GM23338 (cell line): Measurements from ENCODE around the gene CXCL1.
A peak's percentile ranks its signal among the peaks of the same experiment; 100 is the strongest.

Experiments
- CREB1 ChIP-seq: fragments of 250-450 bp; sonication (Bioruptor Pico); IDR thresholded peaks from 2 replicates; pipeline ENCODE4 v1.5.0; 2020; ENCODE audit warnings: low read depth, mild to moderate bottlenecking, moderate library complexity
- EZH2 ChIP-seq: fragments of 200-600 bp; sonication (generic); IDR thresholded peaks from one replicate; pipeline ENCODE4 v1.8.0; 2017; ENCODE audit warnings: antibody characterized with exemption, mild to moderate bottlenecking, low read depth; ENCODE audit not compliant: unreplicated experiment
- EZH2phosphoT487 ChIP-seq: fragments of 200-600 bp; sonication (generic); IDR thresholded peaks from one replicate; pipeline ENCODE4 v1.8.1; 2018; ENCODE audit warnings: antibody characterized with exemption; ENCODE audit not compliant: unreplicated experiment
- JUNB ChIP-seq: IDR thresholded peaks from one replicate; pipeline ENCODE4 v1.6.1; 2016; ENCODE audit warnings: antibody characterized with exemption; ENCODE audit not compliant: unreplicated experiment
- NANOG ChIP-seq: IDR thresholded peaks from 2 replicates; pipeline ENCODE4 v1.6.1; 2016; ENCODE audit warnings: antibody characterized with exemption, borderline replicate concordance
- POLR2AphosphoS5 ChIP-seq: IDR thresholded peaks from 2 replicates; pipeline ENCODE4 v1.6.1; 2016; ENCODE audit warnings: antibody characterized with exemption, low read depth
- REST ChIP-seq: IDR thresholded peaks from one replicate; pipeline ENCODE4 v1.6.1; 2018; ENCODE audit warnings: antibody characterized with exemption; ENCODE audit not compliant: unreplicated experiment
- STAT1 ChIP-seq: IDR thresholded peaks from one replicate; pipeline ENCODE4 v1.6.1; 2016; ENCODE audit warnings: antibody characterized with exemption; ENCODE audit not compliant: unreplicated experiment
- ZNF331 ChIP-seq: fragments of 250-450 bp; sonication (Bioruptor Pico); IDR thresholded peaks from 2 replicates; pipeline ENCODE4 v1.5.0; 2020; ENCODE audit warnings: low read depth, mild to moderate bottlenecking, moderate library complexity
- ZNF462 ChIP-seq: fragments of 250-450 bp; sonication (Bioruptor Pico); IDR thresholded peaks from 2 replicates; pipeline ENCODE4 v1.5.0; 2020; ENCODE audit warnings: mild to moderate bottlenecking, moderate library complexity
- TF ChIP-seq, protein P1 (sequence below), 2 experiments: fragments of 200-600 bp in 1 of 2; sonication (generic) in 1 of 2; conservative IDR thresholded peaks; 2 replicates each; pipeline versions ENCODE4 v1.5.1 to v1.6.1; 2016 to 2017; ENCODE audit warnings: antibody characterized with exemption in 2 of 2, low read depth in 2 of 2, mild to moderate bottlenecking in 2 of 2, moderate library complexity in 1 of 2
- TF ChIP-seq, protein P2 (sequence below): IDR thresholded peaks from 2 replicates; pipeline ENCODE4 v1.6.1; 2016; ENCODE audit warnings: antibody characterized with exemption

DNA sequence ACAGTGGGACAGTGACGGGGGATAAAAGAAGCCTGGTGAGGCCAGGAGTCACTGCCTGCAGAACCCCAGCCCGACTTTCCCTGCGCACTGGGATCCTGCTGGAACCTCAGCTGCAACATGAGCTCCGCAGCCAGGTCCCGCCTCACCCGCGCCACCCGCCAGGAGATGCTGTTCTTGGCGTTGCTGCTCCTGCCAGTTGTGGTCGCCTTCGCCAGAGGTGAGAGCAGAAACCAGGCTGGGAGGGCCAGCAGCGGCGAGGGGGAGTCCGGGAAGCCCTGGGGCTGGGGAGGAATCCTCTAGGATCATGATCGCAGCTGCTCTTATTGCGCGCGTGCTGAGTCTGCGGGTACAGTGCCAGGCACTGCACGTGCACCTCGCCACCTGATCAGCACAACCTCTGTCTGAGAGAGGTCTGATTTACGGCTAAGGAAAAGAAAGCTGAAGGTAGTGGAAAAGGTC lies 15.9 kb upstream of the CXCL1 start, which contains the start of gene PF4V1:
- TF ChIP-seq REST (no peak), EZH2 (no peak), CREB1 (CRISPR knock-in tag) (no peak), POLR2AphosphoS5 (no peak), JUNB (no peak), EZH2phosphoT487 (no peak), ZNF331 (CRISPR knock-in tag) (no peak), STAT1 (no peak), NANOG (no peak), ZNF462 (no peak)
- TF ChIP-seq, protein P1, sequence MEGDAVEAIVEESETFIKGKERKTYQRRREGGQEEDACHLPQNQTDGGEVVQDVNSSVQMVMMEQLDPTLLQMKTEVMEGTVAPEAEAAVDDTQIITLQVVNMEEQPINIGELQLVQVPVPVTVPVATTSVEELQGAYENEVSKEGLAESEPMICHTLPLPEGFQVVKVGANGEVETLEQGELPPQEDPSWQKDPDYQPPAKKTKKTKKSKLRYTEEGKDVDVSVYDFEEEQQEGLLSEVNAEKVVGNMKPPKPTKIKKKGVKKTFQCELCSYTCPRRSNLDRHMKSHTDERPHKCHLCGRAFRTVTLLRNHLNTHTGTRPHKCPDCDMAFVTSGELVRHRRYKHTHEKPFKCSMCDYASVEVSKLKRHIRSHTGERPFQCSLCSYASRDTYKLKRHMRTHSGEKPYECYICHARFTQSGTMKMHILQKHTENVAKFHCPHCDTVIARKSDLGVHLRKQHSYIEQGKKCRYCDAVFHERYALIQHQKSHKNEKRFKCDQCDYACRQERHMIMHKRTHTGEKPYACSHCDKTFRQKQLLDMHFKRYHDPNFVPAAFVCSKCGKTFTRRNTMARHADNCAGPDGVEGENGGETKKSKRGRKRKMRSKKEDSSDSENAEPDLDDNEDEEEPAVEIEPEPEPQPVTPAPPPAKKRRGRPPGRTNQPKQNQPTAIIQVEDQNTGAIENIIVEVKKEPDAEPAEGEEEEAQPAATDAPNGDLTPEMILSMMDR (conservative IDR thresholded peaks at IDR 0.05; ENCODE audit: low read depth in 2 of 2), result peak in 1 of 2 experiments; percentile 28; a peak in 2 of 4 replicates
- TF ChIP-seq, protein P2, sequence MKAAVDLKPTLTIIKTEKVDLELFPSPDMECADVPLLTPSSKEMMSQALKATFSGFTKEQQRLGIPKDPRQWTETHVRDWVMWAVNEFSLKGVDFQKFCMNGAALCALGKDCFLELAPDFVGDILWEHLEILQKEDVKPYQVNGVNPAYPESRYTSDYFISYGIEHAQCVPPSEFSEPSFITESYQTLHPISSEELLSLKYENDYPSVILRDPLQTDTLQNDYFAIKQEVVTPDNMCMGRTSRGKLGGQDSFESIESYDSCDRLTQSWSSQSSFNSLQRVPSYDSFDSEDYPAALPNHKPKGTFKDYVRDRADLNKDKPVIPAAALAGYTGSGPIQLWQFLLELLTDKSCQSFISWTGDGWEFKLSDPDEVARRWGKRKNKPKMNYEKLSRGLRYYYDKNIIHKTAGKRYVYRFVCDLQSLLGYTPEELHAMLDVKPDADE, result no peak
